Neuron (in vitro differentiated cells): Measurements from ENCODE around the gene RFX2.

Experiments used
- H2AFZ ChIP-seq: one replicate; pipeline ENCODE4 v1.6.1; 2013; ENCODE audit warnings: low read depth, mild to moderate bottlenecking, inconsistent platforms, low read length, moderate library complexity
- H3K27me3 ChIP-seq: one replicate; pipeline ENCODE4 v1.6.1; 2013; ENCODE audit warnings: low read length; ENCODE audit not compliant: insufficient read depth
- H3K36me3 ChIP-seq: one replicate; pipeline ENCODE4 v1.6.1; 2013; ENCODE audit warnings: low read length; ENCODE audit not compliant: insufficient read depth
- H3K4me1 ChIP-seq: one replicate; pipeline ENCODE4 v1.6.1; 2013; ENCODE audit warnings: low read length; ENCODE audit not compliant: insufficient read depth
- H3K4me3 ChIP-seq: 2 replicates; pipeline ENCODE4 v1.5.1; 2013; ENCODE audit warnings: mild to moderate bottlenecking, low read length, moderate library complexity
- H3K9me3 ChIP-seq: one replicate; pipeline ENCODE4 v1.6.1; 2013; ENCODE audit warnings: low read length

RFX2 gene

GRCh38 chr19:5997371-5997770 is 112.9 kb downstream of the RFX2 start:
- H3K4me1 ChIP-seq: peaks cover 7% of the 10 kb centered on the region
- no peaks in the 10 kb centered on the region for H3K27me3 ChIP-seq
- peaks cover 70% of the 10 kb centered on the region for H3K36me3 ChIP-seq
- no peaks in the 10 kb centered on the region for H3K9me3 ChIP-seq
- no peak overlapping the region for H3K4me3 ChIP-seq
- H2AFZ ChIP-seq: no peak overlapping the region

GRCh38 chr19:5996623-5997320 is 113.5 kb downstream of the RFX2 start:
- Histone ChIP-seq H3K4me1 (peaks cover 7% of the 10 kb centered on the region), H3K9me3 (no peaks in the 10 kb centered on the region), H3K36me3 (peaks cover 64% of the 10 kb centered on the region), H2AFZ (no peak overlapping the region), H3K4me3 (no peak overlapping the region), H3K27me3 (no peaks in the 10 kb centered on the region)

- Histone ChIP-seq H3K27me3 (no peaks in the 10 kb centered on the region), H3K9me3 (no peaks in the 10 kb centered on the region), H3K4me3 (no peak overlapping the region), H2AFZ (no peak overlapping the region), H3K36me3 (peaks cover 61% of the 10 kb centered on the region), H3K4me1 (peaks cover 7% of the 10 kb centered on the region)
These were observed 114.2 kb downstream of the RFX2 start for GRCh38 chr19:5996102-5996501.

- H3K4me1 ChIP-seq: peaks cover 7% of the 10 kb centered on the region
- H3K36me3 ChIP-seq: peaks cover 58% of the 10 kb centered on the region
- H3K9me3 ChIP-seq: no peaks in the 10 kb centered on the region
- H3K27me3 ChIP-seq: no peaks in the 10 kb centered on the region
- H2AFZ ChIP-seq: no peak overlapping the region
- H3K4me3 ChIP-seq: no peak overlapping the region
These were observed 114.7 kb downstream of the RFX2 start for GRCh38 chr19:5995606-5996005.

GRCh38 chr19:5994405-5995165 is 115.7 kb downstream of the RFX2 start:
- H3K4me1 ChIP-seq: peaks cover 7% of the 10 kb centered on the region
- H3K4me3 ChIP-seq: no peak overlapping the region
- peaks cover 48% of the 10 kb centered on the region for H3K36me3 ChIP-seq
- H3K9me3 ChIP-seq: no peaks in the 10 kb centered on the region
- no peaks in the 10 kb centered on the region for H3K27me3 ChIP-seq
- H2AFZ ChIP-seq: no peak overlapping the region

GRCh38 chr19:5993648-5994358 is 116.5 kb downstream of the RFX2 start:
- Histone ChIP-seq H3K36me3 (peaks cover 43% of the 10 kb centered on the region), H2AFZ (no peak overlapping the region), H3K4me3 (no peak overlapping the region), H3K4me1 (peaks cover 7% of the 10 kb centered on the region), H3K27me3 (no peaks in the 10 kb centered on the region), H3K9me3 (no peaks in the 10 kb centered on the region)

- Histone ChIP-seq H3K4me1 (peaks cover 7% of the 10 kb centered on the region), H3K36me3 (peaks cover 40% of the 10 kb centered on the region), H3K4me3 (no peak overlapping the region), H2AFZ (no peak overlapping the region), H3K9me3 (no peaks in the 10 kb centered on the region), H3K27me3 (no peaks in the 10 kb centered on the region)
These were observed 117.1 kb downstream of the RFX2 start for GRCh38 chr19:5993201-5993600.

GRCh38 chr19:5992756-5993155 is 117.5 kb downstream of the RFX2 start:
- Histone ChIP-seq H2AFZ (no peak overlapping the region), H3K9me3 (no peaks in the 10 kb centered on the region), H3K4me1 (peaks cover 7% of the 10 kb centered on the region), H3K36me3 (peaks cover 40% of the 10 kb centered on the region), H3K27me3 (no peaks in the 10 kb centered on the region), H3K4me3 (no peak overlapping the region)

GRCh38 chr19:5991244-5991838 is 119.0 kb downstream of the RFX2 start:
- Histone ChIP-seq H3K9me3 (no peaks in the 10 kb centered on the region), H3K4me1 (peaks cover 7% of the 10 kb centered on the region), H3K4me3 (no peak overlapping the region), H3K36me3 (peaks cover 29% of the 10 kb centered on the region), H3K27me3 (no peaks in the 10 kb centered on the region), H2AFZ (no peak overlapping the region)

- H2AFZ ChIP-seq: no peak overlapping the region
- H3K9me3 ChIP-seq: no peaks in the 10 kb centered on the region
- no peak overlapping the region for H3K4me3 ChIP-seq
- H3K4me1 ChIP-seq: peaks cover 7% of the 10 kb centered on the region
- no peaks in the 10 kb centered on the region for H3K27me3 ChIP-seq
- H3K36me3 ChIP-seq: peaks cover 21% of the 10 kb centered on the region
These were observed 120.0 kb downstream of the RFX2 start for GRCh38 chr19:5990289-5990797.

- Histone ChIP-seq H2AFZ (no peak overlapping the region), H3K9me3 (no peaks in the 10 kb centered on the region), H3K27me3 (no peaks in the 10 kb centered on the region), H3K4me3 (no peak overlapping the region), H3K36me3 (peaks cover 15% of the 10 kb centered on the region), H3K4me1 (peaks cover 7% of the 10 kb centered on the region)
These were observed 120.8 kb downstream of the RFX2 start for GRCh38 chr19:5989388-5990074.

- Histone ChIP-seq H3K4me1 (peaks cover 6% of the 10 kb centered on the region), H3K4me3 (no peak overlapping the region), H3K9me3 (no peaks in the 10 kb centered on the region), H2AFZ (no peak overlapping the region), H3K27me3 (no peaks in the 10 kb centered on the region), H3K36me3 (peaks cover 13% of the 10 kb centered on the region)
These were observed 121.5 kb downstream of the RFX2 start for GRCh38 chr19:5988517-5989387.
